HAP-1 (cell line): ENCODE measurements around the gene ZP2.
A peak's percentile ranks its signal among the peaks of the same experiment; 100 is the strongest.
"Not testable (repeated sequence)": the region's sequence is repeated elsewhere in the genome, so short reads cannot be mapped to it uniquely, and the experiment has no call there.

Experiments used
- DNase-seq, 2 experiments: peaks; one replicate each; pipeline ENCODE4 v3.0.0-alpha.2; 2016 to 2020; ENCODE audit warnings: low spot score in 2 of 2
- H3K27me3 ChIP-seq: fragments of 250-450 bp; sonication (Bioruptor Pico); 2 replicates; pipeline ENCODE4 v1.5.1; 2020; ENCODE audit warnings: low read depth, mild to moderate bottlenecking, moderate library complexity
- H3K36me3 ChIP-seq: fragments of 250-450 bp; sonication (Bioruptor Pico); replicated peaks from 2 replicates; pipeline ENCODE4 v1.5.1; 2020; ENCODE audit warnings: mild to moderate bottlenecking
- H3K4me1 ChIP-seq: fragments of 250-450 bp; sonication (Bioruptor Pico); 2 replicates; pipeline ENCODE4 v1.5.1; 2020; ENCODE audit warnings: mild to moderate bottlenecking
- H3K4me3 ChIP-seq: fragments of 250-450 bp; sonication (Bioruptor Pico); 2 replicates; pipeline ENCODE4 v1.5.1; 2020; ENCODE audit warnings: mild to moderate bottlenecking, moderate library complexity
- H3K9me3 ChIP-seq: fragments of 250-450 bp; sonication (Bioruptor Pico); 2 replicates; pipeline ENCODE4 v1.5.1; 2020; ENCODE audit warnings: mild to moderate bottlenecking, moderate library complexity
- in situ Hi-C: fragments of 300-500 bp; cut with MboI; formaldehyde crosslinking; loops from 3 replicates; pipeline ENCODE4 v1.14.3; 2020; ENCODE audit warnings: low sequenced_read_pairs, inconsistent platforms, mixed read lengths

The ZP2 gene

GRCh38 chr16:21183995-21184394 lies 27.4 kb downstream of the ZP2 start:
- Histone ChIP-seq H3K4me1 (no peaks in the 10 kb centered on the region), H3K9me3 (peaks cover 6% of the 10 kb centered on the region), H3K27me3 (no peaks in the 10 kb centered on the region), H3K36me3 (peaks cover 28% of the 10 kb centered on the region), H3K4me3 (no peak overlapping the region)
- in situ Hi-C loops, result no loop called here
- no peak for DNase-seq

- H3K36me3 ChIP-seq, result peaks cover 35% of the 10 kb centered on the region
- no peak overlapping the region for H3K4me3 ChIP-seq
- in situ Hi-C loops, result no loop called here
- no peaks in the 10 kb centered on the region for H3K4me1 ChIP-seq
- H3K9me3 ChIP-seq, result peaks cover 6% of the 10 kb centered on the region
- no peak for DNase-seq
- H3K27me3 ChIP-seq, result no peaks in the 10 kb centered on the region
Observed at GRCh38 chr16:21179983-21180365, 31.4 kb downstream of the ZP2 start.

GRCh38 chr16:21179126-21179982 lies 32.0 kb downstream of the ZP2 start:
- in situ Hi-C loops, result no loop called here
- Histone ChIP-seq H3K27me3 (no peaks in the 10 kb centered on the region), H3K36me3 (peaks cover 37% of the 10 kb centered on the region), H3K4me3 (no peak overlapping the region), H3K4me1 (no peaks in the 10 kb centered on the region), H3K9me3 (peaks cover 6% of the 10 kb centered on the region)
- no peak for DNase-seq

GRCh38 chr16:21175397-21175796 lies 36.0 kb downstream of the ZP2 start:
- Histone ChIP-seq H3K36me3 (peaks cover 41% of the 10 kb centered on the region), H3K4me3 (no peak overlapping the region), H3K9me3 (no peaks in the 10 kb centered on the region), H3K4me1 (no peaks in the 10 kb centered on the region), H3K27me3 (no peaks in the 10 kb centered on the region)
- in situ Hi-C loops, result no loop called here
- no peak for DNase-seq

- Histone ChIP-seq H3K4me3 (no peak overlapping the region), H3K4me1 (no peaks in the 10 kb centered on the region), H3K9me3 (no peaks in the 10 kb centered on the region), H3K36me3 (peaks cover 27% of the 10 kb centered on the region), H3K27me3 (no peaks in the 10 kb centered on the region)
- in situ Hi-C loops, result no loop called here
- no peak for DNase-seq
Observed at GRCh38 chr16:21172650-21173049, 38.7 kb downstream of the ZP2 start.

GRCh38 chr16:21170116-21170515 lies 41.3 kb downstream of the ZP2 start:
- H3K36me3 ChIP-seq, result peaks cover 33% of the 10 kb centered on the region
- H3K9me3 ChIP-seq, H3K4me1 ChIP-seq, DNase-seq, H3K4me3 ChIP-seq, H3K27me3 ChIP-seq, in situ Hi-C loops: not testable (repeated sequence)

GRCh38 chr16:21169249-21169981 lies 42.0 kb downstream of the ZP2 start:
- no peak for DNase-seq
- in situ Hi-C loops, result no loop called here
- no peak overlapping the region for H3K4me3 ChIP-seq
- no peaks in the 10 kb centered on the region for H3K9me3 ChIP-seq
- H3K36me3 ChIP-seq, result peaks cover 35% of the 10 kb centered on the region
- H3K27me3 ChIP-seq, result no peaks in the 10 kb centered on the region
- H3K4me1 ChIP-seq, result no peaks in the 10 kb centered on the region

GRCh38 chr16:21167929-21168602 lies 43.3 kb downstream of the ZP2 start:
- no peaks in the 10 kb centered on the region for H3K4me1 ChIP-seq
- H3K4me3 ChIP-seq, result no peak overlapping the region
- no peaks in the 10 kb centered on the region for H3K9me3 ChIP-seq
- peak in 1 of 2 experiments; percentile 10 for DNase-seq
- H3K36me3 ChIP-seq, result peaks cover 38% of the 10 kb centered on the region
- in situ Hi-C loops, result no loop called here
- H3K27me3 ChIP-seq, result no peaks in the 10 kb centered on the region

- in situ Hi-C loops, result no loop called here
- Histone ChIP-seq H3K4me3 (no peak overlapping the region), H3K27me3 (no peaks in the 10 kb centered on the region), H3K36me3 (peaks cover 39% of the 10 kb centered on the region), H3K4me1 (no peaks in the 10 kb centered on the region), H3K9me3 (no peaks in the 10 kb centered on the region)
- no peak for DNase-seq
Observed at GRCh38 chr16:21167360-21167759, 44.0 kb downstream of the ZP2 start.

- Histone ChIP-seq H3K36me3 (peaks cover 40% of the 10 kb centered on the region), H3K4me3 (no peak overlapping the region), H3K9me3 (no peaks in the 10 kb centered on the region), H3K27me3 (no peaks in the 10 kb centered on the region), H3K4me1 (no peaks in the 10 kb centered on the region)
- peak in 1 of 2 experiments; percentile 22 for DNase-seq
- in situ Hi-C loops, result no loop called here
Observed at GRCh38 chr16:21166561-21166961, 44.8 kb downstream of the ZP2 start.

GRCh38 chr16:21164521-21165168 lies 46.7 kb downstream of the ZP2 start:
- in situ Hi-C loops, result no loop called here
- peaks cover 36% of the 10 kb centered on the region for H3K36me3 ChIP-seq
- H3K4me1 ChIP-seq, result peaks cover 5% of the 10 kb centered on the region; the same call in 1 of the 2 replicates
- H3K4me3 ChIP-seq, result no peak overlapping the region
- no peak for DNase-seq
- no peaks in the 10 kb centered on the region for H3K27me3 ChIP-seq
- no peaks in the 10 kb centered on the region for H3K9me3 ChIP-seq

GRCh38 chr16:21163576-21163975 lies 47.8 kb downstream of the ZP2 start:
- Histone ChIP-seq H3K36me3 (peaks cover 36% of the 10 kb centered on the region), H3K4me3 (no peak overlapping the region), H3K9me3 (no peaks in the 10 kb centered on the region), H3K4me1 (peaks cover 6% of the 10 kb centered on the region; the same call in 1 of the 2 replicates), H3K27me3 (no peaks in the 10 kb centered on the region)
- in situ Hi-C loops, result no loop called here
- DNase-seq, result no peak

- in situ Hi-C loops, result no loop called here
- H3K4me3 ChIP-seq, result no peak overlapping the region
- H3K36me3 ChIP-seq, result peaks cover 36% of the 10 kb centered on the region
- DNase-seq, result no peak
- no peaks in the 10 kb centered on the region for H3K9me3 ChIP-seq
- peaks cover 12% of the 10 kb centered on the region for H3K4me1 ChIP-seq
- H3K27me3 ChIP-seq, result no peaks in the 10 kb centered on the region
Observed at GRCh38 chr16:21162661-21163151, 48.7 kb downstream of the ZP2 start.
